SIG-M5 treated with dmso at 0.1 percent for 504 hours (cell line): Measurements from ENCODE around the gene RBBP7.

Experiments
- DNase-seq: peaks from one replicate; lab custom pipeline; 2025; ENCODE audit not compliant: unreplicated experiment; lab: John Stamatoyannopoulos, UW

Gene RBBP7

DNA sequence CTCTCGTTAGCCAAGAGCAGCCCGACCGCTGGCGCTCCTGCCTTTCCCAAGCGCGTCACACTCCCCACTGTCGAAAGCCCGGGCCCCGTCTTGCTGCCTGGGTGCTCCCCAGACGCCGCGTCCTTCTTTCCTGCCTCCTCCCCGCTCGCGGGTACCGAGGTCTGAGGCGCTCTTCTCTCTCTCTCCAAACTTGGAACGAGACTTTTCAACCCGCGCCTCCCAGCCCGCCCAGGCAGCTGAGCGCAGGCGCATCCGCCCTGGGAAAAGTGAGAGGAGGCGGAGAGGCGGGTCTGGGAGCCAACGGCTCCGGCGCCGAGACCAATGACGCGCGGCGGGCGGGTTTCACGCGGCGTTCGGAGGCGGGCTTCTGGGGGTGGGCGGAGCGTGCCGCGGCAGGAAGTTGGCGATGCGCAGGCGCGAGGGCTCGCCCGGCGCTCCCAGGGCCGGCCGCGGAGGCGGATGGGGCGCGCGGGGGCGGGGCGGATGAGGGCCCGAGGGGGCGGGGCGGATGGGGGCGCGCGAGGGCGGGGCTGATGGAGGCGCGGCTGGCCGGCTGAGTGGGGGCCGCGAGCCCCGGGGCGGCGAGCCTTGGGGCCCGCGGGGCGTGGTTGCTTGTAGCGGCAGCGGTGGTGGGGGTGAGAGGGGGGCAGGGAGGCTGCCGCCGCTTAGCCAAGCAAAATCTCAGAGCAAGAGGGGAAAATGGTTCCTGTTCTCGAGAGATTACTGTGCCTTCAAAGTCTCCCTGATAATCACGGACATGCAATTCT lies at the start of gene RBBP7:
TSS of gene RBBP7 (minus strand) at position 268 of the 767 bp plus-strand sequence. CDS start 309 bp downstream, outside the sequence.
- peak; percentile 85 for DNase-seq

DNA sequence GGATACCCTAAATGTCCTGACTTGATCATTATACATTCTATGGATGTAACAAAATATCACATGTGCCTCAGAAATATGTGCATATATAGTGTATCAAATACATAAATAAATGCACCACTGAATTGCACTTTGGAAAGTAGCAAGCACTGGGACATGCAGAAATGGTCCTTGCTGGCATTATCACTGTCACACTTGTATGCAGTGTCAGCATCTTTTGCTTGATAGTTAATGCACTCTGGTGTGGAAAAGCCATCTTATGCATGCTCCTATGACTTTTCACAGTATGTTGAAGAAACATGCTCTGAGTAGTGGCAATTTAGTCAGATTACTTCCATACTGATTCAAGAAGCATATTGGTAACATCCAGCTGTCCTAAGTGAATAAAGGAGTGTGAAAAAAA lies 48.8 kb upstream of the RBBP7 start:
- no peak for DNase-seq

DNA sequence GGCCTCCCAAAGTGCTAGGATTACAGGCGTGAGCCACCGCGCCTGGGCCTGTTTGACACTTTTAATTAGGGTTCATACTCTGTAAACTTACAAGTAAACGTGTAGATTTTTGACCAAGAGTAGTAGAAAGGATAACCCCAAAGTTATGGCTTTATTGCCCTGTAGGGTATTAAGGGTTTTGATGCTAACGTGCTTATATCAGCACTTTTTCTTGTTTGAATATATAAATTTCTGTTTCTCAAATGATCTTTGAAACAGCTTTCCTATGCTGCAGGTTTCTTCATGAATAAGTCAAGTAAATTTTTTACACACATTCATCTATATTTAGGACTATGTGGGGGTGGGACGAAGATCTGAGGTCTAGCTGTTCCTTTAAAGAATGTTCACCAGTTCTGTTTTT lies 47.0 kb upstream of the RBBP7 start:
- DNase-seq, result no peak

DNA sequence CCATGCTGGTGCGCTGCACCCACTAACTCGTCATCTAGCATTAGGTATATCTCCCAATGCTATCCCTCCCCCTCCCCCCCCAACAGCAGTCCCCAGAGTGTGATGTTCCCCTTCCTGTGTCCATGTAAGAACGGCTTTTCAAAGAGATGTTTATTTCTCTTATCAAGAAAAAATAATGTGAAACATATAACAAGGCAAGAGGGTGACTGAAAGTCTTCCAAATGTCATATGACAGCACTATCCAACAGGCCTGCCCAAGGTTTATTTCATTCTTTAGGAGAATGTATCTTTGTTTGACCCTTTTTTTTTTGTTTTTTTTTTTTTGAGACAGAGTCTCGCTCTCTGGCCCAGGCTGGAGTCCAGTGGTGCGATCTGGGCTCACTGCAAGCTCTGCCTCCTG lies 46.4 kb upstream of the RBBP7 start:
- no peak for DNase-seq

DNA sequence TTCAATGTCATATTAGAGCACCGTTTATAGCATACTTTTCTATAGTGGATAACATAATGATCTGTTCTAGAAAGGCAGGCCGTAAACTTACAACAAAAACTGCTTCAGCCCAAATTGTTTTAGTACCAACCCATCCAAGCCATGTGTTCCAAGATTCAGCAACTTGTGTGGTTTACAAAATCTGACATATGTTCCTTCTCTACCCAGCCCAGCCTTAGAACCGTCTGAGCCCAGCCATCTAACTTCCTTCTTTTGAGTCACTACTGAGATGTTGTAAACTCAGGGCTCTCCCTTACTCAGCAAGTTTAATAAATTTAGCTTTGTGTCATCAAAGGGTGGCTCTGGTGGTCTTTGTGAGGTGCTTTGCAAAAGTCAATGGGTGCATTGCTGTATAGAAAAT lies 43.9 kb upstream of the RBBP7 start:
- DNase-seq, result peak; percentile 84

DNA sequence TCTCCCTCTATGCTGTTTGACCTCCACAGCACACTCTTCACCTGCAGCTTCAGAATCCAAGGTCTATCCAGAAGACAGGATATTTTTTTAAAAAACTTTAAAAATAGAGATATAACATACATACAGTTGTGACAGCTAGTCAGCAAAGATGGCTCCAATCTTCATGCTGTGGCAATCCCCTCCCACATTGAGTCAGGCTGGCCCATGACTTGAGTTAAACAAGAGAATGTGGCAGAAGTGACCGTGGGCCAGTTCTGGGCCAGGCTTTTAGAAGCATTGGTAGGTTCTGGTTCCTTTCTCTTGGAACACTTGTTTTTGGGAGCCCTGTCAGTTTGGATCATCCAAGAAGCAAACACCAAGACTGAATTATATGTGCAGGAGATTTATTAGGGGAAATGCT lies 40.2 kb upstream of the RBBP7 start:
- DNase-seq, result no peak

DNA sequence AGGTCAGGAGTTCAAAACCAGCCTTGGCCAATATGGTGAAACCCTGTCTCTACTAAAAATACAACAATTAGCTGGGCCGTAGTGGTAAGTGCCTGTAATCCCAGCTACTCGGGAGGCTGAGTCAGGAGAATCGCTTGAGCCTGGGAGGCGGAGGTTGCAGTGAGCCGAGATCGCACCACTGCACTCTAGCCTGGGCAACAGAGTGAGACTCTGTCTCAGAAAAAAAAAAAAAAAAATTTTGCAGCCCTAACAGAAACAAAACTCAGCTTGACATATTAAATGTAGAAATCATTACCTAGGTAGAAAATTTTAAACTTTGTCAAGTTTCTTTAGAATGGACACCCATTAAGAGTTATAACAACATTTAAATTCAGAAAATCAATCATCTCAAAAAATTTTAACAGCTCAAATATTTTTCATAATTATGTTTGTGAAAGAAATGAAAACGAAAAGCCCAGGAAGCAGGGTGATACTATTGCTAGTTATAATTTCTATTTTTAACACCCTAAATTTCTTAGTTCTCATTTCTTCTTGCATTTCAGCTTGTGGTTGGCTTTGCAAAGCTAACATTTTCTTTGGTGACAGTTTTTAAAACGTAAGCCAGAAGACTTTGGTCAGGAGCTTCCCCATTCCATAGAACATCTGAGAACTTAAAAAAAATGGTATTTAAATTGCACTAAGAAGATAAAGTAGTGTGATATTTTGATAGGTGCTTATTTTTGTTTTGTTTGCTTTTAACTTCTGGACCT lies 33.3 kb upstream of the RBBP7 start:
- peak; percentile 76 for DNase-seq

DNA sequence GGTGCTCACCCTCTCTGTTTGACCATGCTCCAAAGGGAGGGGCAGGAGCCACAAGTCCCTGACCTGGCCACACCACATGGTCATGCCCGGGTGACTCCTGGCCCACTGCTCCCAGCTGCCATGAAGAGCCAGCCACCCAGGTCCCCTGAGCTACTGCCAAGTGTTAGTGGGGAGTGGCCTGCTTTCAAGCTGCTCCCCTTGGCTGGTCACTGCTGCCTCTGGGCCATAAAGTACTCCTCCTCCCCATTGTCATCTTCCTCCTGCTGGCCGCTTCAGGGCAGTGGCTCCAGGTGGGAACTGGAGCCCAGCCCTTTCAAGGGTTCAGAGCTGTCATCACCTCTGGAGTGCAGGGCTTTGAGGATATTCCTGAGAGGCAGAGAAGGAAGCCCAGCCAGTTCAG lies 27.3 kb upstream of the RBBP7 start:
- DNase-seq, result no peak

DNA sequence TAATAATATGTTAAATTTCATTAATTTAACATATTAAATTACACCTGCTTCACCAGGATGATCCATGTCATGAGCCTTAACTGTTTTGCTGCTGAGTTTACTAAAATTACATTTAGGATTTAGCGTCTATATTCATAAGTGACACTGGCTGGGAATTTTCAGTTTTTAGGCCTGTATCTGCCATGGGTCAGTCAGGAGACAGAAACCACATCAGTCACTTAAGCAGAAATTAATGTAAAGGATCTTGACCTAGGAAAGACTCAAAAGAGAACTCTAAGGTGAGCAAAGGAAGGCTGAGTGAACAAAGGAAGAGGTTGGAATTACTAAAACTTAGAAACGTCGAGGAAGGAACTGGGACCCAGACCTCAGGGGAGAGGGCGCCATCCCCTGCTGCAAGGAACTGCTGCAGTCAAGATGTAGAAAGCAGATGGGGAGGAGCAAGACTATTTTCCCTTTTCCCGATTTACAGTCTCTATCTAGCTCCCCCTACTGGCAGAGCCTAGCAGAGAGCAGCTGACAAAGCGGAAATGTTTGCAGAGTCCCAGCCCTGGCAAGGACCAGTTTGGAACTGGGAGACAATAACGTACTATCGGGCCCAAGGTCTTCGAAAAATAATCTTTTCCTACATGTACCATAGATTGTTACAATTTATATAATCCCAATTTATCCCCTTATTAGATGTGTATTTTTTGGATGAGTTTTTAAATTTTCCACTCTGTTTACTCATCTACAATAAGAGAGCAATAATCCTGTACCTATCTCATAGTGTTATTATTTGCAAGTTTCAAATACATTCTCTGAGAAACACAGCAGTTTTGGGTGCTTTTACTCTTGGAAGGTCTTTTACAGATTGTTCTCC lies 22.6 kb upstream of the RBBP7 start:
- DNase-seq, result peak; percentile 84

DNA sequence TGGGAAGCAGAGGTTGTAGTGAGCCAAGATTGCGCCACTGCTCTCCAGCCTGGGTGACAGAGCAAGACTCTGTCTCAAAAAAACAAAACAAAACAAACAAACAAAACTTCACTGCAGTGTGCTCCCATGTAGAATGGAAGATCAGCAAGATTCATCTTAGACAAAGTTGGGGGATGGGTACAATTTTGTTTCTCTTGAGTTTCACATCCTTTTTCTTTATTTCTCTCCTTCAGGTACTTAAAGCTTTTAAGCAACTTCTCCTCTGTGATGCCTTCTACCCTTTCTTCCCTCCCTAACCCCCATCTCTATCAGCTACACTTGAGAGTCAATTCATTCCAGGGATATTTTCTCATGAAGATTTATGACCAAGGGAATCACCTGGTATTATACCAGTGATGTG lies 15.5 kb upstream of the RBBP7 start:
- peak; percentile 13 for DNase-seq

DNA sequence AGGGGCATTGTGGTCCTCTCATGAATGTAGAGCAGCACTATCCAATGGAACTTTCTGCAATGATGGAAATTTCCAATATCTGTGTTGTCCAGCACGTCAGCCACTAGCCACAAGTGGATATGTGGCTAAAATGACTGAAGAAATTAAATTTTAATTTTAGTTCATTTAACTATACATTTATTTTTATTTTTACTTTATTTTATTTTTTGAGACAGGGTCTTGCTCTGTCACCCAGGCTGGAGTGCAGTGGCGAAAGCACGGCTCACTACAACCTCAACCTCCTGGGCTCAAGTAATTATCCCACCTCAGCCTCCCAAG lies 13.3 kb upstream of the RBBP7 start:
- DNase-seq, result no peak

DNA sequence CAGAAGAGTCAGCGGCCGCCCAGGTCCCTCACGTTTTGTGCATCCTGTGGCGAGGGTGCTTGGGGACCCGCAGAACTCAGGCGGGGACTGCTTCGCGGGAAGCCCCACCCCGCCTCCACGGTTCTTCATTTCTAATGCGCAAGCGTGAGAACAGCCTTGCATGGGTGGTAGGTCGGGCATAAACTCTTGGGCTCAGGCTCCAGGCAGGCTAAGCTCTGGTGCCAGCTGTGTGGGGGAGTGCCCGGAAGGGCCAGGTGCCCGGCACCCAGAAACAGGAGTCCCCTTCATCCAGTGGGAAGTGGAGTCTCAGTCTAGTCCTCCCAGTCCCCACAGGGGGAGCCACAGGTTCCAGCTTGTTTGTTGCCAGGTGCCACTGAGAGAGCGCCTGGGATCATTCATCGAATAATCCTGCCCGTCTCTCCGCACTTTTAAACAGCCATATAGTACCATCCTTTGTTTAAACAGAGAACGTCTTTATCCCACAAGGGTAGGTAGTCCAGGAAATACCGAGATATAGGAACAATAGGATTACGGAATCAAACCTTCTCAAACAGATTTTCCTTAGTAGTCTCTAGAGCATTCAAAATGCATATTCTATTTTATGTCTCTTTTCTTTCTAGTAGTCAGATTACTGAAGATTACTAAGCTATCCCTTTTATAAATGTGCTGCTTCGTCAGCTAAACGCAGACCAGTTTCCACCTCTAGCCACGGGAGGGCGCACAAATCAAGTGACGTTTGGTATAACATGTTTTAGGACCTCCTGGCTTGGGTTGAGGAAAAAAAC lies 12.7 kb upstream of the RBBP7 start:
- DNase-seq, result peak; percentile 60

DNA sequence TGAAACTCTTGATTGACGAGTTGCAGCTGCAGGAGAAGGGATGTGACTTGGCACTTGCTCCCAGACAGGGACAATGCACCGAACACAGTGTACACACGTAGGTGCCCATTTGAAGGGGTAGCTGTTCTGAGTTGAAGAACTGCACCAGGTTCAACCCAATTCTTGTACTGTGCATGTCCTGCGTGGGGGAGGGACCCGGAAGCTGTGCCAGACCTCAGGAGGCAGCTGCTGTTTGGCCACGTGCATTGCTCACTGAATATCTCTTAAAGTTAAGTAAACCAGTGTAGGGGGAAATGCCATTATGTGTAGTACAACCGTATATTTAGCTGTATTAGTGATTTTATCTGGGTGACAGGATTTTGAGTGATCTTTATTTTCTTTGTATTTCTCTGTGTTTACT lies 12.0 kb upstream of the RBBP7 start:
- no peak for DNase-seq

DNA sequence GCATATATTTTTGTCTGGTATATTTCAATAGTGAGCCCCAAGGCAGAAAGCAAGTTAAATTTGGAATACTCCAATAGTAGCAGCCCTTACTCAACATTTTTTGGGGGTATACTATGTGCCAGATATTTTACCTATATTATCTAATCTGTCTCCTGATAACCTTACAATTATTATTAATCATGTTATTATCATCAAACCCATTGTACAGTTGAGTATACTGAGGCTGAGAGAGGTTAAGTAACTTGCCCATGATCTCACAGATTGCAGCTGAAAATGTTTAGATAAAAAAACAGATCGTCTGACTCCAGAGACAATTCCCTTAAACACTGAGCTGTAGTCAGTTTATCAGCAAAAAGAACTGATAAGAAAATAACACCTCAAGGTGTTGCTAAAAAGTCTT lies 6.5 kb upstream of the RBBP7 start:
- no peak for DNase-seq

DNA sequence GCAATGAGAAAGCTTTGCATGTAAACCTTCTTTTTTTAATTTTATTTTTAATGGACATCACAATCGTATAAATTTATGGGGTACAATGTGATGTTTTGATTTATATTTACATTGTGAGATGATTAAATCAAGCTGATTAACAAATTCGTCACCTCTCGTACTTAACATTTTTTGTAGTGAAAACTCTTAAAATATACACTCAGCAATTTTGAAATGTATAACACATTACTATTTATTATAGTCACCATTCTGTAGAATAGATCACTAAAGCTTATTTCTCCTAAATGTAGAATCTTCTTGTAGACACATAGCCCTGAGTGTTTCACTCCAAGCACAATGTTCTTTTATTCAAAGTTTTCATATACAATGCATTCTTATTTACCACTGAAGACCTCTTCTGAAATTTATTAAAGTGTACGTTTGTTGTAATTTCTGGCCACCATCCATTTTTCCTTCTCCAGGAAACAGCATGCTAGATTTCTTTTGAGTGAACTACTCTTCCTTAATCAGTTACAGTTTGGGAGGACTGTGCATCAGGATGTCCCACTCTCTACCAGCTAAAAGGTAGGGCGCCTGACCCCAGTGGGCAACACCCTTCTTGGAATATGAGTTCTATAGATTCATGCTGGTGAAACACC lies 4.4 kb upstream of the RBBP7 start:
- DNase-seq, result no peak

DNA sequence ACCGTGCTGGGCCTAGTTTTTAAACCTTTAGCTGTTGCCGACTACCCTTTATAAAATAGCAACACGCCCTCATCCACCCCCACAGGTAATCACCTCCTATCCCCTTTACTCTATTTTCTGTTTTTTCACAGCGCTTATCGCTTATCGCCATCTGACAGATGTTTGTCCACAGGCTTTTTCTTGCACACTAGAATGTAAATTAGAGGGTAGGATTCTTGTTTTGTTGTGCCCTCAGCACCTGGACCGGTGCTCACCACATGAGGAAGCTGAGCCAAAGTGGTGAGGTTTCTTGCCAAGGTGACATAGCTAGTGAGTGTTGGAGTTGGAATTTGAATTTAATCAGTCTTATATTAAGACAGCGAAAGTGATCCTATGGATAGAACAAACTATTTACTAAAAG lies 2.9 kb upstream of the RBBP7 start:
- no peak for DNase-seq

DNA sequence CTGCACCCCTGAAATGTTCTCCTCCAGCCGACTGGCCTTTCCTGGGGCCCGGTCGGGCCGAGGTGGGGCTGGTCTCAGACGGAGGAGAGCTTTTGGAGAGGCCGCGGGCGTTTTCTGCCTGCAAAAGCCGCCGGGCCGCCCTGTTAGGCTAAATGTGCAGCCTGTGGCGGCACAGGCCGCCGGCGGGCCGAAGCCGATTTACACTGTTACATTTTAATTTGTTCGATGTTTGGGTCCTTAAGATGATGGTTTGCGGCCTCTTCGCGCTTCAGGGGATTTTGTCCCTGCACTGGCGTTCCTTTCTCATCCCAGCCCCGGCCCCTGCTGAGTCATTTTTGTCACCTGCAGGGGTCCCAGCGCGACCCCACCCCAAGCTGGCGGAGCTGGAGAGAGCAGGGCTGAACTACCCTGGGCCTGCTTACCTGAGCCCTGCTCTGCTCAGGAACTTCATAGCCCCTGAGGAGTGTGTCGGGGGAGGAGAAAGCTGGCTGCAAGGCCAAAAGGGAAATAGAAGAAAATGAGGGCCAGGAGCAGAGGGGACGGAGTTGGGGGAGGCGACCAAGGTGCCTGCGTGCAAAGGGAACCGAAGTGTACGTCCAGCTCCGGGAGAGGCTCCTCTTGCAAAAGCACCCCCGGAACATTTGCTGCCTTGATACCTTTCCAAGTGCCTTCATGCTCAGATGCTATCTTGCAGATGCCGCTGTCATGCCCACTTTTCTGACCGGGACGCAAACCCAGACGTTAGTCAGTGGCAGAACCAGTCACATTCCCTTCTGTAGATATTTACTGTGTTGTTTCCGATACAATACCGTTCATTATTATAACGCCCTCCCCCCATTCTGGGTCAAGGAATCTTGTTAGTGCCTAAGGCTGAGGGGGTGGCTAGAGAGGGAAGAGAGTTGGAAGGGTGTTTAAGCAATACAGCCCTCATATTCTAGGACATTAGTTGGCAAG lies 977 bp upstream of the RBBP7 start:
- peak; percentile 22 for DNase-seq

DNA sequence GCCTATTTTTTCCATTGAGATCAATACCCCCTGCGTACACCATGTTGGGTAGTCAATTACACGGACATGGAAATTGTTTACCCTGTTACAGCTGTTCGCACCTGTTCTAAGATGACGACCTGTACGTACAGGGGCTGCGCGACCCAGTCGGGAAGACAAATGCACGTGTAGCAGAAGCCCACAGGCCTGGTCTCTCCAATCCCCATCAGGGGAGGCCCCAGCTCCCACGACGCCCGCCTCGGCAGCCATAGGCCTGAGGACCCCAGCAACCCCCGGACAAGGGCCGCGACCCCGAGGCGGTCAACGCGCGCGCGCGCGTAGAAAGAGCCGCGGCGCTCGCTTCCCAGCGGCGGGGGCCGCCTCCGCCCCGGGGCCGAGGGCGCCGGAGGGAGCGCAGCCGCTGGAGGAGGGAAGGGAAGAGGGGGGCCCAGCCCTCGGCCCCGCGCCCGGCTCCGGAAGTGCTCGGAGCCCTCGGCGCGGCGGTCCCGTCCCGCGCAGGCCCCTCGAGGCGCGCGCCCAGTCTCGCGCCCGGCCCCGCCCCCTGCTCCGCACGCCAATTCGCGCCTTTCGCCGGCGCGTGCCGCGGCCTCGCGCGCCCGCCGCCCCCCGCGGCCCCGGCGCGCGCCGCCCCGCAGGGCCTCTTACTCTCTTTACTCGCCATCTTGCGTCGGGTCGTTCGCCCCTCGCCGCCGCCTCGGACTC lies 618 bp downstream of the RBBP7 start:
- peak; percentile 33 for DNase-seq

DNA sequence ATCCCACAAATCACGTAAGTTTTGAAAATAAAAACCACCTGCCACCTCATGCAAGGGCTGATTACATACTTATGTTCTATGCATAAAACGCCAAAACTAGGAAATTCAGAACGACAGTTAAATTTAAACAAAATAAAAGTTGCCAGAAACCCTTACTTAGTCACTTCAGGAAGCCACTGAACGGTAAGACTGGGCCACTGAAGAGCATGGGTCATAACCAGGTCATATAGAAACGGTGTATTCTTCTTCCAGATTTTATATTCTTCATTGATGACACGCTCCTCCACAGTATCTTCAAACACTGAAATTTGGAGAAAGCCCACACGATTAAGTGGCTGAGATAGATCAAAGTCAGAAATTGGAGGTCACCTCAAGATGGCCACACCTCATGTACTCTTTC lies 1.2 kb downstream of the RBBP7 start:
- no peak for DNase-seq
